Colonic mucosa (tissue), 4 donors: ENCODE data around the gene SERPINB4. TPM values are rescaled to one million over a fixed set of nuclear protein-coding genes. Genes with fewer than 3 reads are reported as not detected.
"Not testable (repeated sequence)": the region's sequence is repeated elsewhere in the genome, so short reads cannot be mapped to it uniquely, and the experiment has no call there.

Source experiments
- DNase-seq: peaks from one replicate; pipeline ENCODE4 v3.0.0-alpha.2; 2020
- H3K27ac ChIP-seq: fragments of 200-600 bp; one replicate; pipeline ENCODE4 v1.8.0; 2021
- H3K27me3 ChIP-seq: fragments of 200-600 bp; one replicate; pipeline ENCODE4 v1.8.0; 2021
- H3K36me3 ChIP-seq: fragments of 200-600 bp; one replicate; pipeline ENCODE4 v1.8.0; 2021
- H3K4me1 ChIP-seq: fragments of 200-600 bp; one replicate; pipeline ENCODE4 v1.8.0; 2021; ENCODE audit warnings: mild to moderate bottlenecking
- H3K4me3 ChIP-seq: fragments of 200-600 bp; one replicate; pipeline ENCODE4 v1.8.0; 2021
- H3K9ac ChIP-seq, 2 donors: one replicate each; pipeline ENCODE4 v1.7.0; 2013; ENCODE audit warnings: control low read depth in 2 of 2, low read depth in 2 of 2, low read length in 2 of 2
- H3K9me3 ChIP-seq: fragments of 200-600 bp; one replicate; pipeline ENCODE4 v1.8.0; 2021
- intact Hi-C: fragments of 100-400 bp; cut with DNase I; formaldehyde crosslinking; loops from one replicate; pipeline ENCODE4 v1.14.1; 2022
- total RNA-seq, 2 donors: library from RNA; stranded (reverse); fragmentation: NEBNext Ultra II Directional in 1 of 2; extraction: Animal tissue kit (Norgen Biotek cat#: 25700) in 1 of 2; gene quantifications; one replicate each; pipeline ENCODE4 v1.2.1, GENCODE V29; 2021
- TF ChIP-seq, protein P1 (sequence below): fragments of 200-600 bp; IDR thresholded peaks from one replicate; pipeline ENCODE4 v1.8.0; 2022; ENCODE audit warnings: antibody characterized with exemption, mild to moderate bottlenecking
- donor health status: healthy.
- donor health status: DM: no; HTN: no; CAD: no.
- donor health status: DM: no; HTN: no; CAD: no.

SERPINB4 gene
- not detected for total RNA-seq

DNA sequence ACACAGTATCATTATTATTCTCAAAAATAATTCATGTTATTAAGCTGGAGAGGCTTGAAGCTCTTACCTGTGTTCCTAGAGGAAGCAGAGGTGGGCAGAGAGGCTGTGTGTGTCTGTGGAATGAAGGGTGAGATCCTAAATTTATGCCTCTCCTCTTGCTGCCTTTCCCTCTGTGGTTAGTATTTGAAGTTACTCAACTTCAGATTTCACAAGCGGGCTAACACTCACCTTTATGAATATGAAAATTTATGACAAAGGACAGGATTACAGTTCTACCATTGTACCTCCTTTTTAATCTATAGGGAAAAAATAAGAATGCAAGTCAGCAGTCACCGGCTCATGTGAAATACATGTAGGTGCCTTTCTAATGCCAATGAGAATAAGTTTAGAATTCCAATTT is at the start of gene SERPINB4:
Gene SERPINB4, minus strand, starts transcription at position 115 of the 400 bp plus-strand sequence. CDS start 679 bp downstream, outside the sequence.
- intact Hi-C loops, H3K4me3 ChIP-seq, H3K27ac ChIP-seq, H3K4me1 ChIP-seq, H3K9me3 ChIP-seq, H3K27me3 ChIP-seq, H3K36me3 ChIP-seq, H3K9ac ChIP-seq, DNase-seq: not testable (repeated sequence)

DNA sequence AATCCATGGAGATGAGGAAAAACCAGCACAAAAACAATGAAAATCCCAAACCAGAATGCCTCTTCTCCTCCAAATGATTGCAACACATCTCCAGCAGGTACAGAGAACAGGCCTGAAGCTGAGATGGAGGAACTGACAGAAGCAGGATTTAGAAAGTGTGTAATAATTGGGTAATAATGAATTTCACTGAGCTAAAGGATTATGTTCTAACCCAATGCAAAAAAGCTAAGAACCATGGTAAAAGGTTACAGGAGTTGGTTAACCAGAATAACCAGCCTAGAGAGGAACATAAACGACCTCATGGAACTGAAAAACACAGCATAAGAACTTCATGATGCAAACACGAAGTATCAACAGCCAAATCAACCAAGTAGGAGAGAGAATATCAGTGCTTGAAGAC is 45.0 kb upstream of the SERPINB4 start:
- intact Hi-C loops, result no loop called here
- Histone ChIP-seq H3K27ac (no peak overlapping the region), H3K4me3 (no peak overlapping the region), H3K9me3 (no peaks in the 10 kb centered on the region), H3K4me1 (no peaks in the 10 kb centered on the region), H3K9ac (no peak overlapping the region), H3K36me3 (no peaks in the 10 kb centered on the region), H3K27me3 (no peaks in the 10 kb centered on the region)
- no peak for DNase-seq
- TF ChIP-seq, protein P1, sequence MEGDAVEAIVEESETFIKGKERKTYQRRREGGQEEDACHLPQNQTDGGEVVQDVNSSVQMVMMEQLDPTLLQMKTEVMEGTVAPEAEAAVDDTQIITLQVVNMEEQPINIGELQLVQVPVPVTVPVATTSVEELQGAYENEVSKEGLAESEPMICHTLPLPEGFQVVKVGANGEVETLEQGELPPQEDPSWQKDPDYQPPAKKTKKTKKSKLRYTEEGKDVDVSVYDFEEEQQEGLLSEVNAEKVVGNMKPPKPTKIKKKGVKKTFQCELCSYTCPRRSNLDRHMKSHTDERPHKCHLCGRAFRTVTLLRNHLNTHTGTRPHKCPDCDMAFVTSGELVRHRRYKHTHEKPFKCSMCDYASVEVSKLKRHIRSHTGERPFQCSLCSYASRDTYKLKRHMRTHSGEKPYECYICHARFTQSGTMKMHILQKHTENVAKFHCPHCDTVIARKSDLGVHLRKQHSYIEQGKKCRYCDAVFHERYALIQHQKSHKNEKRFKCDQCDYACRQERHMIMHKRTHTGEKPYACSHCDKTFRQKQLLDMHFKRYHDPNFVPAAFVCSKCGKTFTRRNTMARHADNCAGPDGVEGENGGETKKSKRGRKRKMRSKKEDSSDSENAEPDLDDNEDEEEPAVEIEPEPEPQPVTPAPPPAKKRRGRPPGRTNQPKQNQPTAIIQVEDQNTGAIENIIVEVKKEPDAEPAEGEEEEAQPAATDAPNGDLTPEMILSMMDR, result no peak

DNA sequence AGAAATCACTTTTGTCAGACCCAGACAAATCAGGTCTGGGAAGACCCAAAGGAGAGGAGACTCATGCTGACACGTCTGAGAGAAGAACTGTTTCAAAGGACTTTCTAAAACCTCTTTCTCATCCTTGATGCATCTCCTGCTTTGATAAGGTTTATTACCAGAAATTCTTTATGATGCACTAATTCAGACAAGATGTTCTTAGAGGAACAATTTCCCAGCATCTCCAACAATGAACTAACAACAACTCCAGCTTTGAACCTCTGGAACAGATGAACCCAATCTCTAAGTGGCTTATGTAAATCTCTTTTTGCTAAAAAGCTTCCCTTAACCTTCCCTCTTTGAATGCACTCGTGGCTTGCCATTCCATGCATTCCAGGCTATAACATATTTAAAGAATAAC is 42.8 kb upstream of the SERPINB4 start:
- Histone ChIP-seq H3K9me3 (no peaks in the 10 kb centered on the region), H3K27ac (no peak overlapping the region), H3K27me3 (no peaks in the 10 kb centered on the region), H3K4me1 (no peaks in the 10 kb centered on the region), H3K9ac (no peak overlapping the region), H3K36me3 (no peaks in the 10 kb centered on the region), H3K4me3 (no peak overlapping the region)
- TF ChIP-seq, protein P1, result no peak
- intact Hi-C loops, result no loop called here
- DNase-seq, result no peak

DNA sequence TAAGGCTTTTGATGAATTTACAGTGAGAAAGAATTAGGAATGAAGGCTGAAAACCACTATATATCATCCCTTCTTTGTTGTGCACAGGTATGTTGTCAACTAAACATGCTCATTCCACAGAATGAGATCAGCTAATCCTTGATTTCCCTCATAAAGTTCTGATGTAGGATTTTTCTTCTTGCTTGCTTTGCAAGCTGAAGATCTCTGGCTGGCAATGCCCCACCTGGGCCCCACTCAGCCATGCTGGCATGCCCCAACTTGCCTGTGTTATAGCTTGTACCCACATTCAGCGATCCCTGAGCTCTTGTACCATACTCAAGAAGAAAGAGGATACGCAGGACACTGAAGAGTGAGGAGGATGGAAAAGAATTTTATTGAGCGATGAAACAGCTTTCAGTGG is 40.7 kb upstream of the SERPINB4 start:
- Histone ChIP-seq H3K27ac (no peak overlapping the region), H3K27me3 (no peaks in the 10 kb centered on the region), H3K36me3 (no peaks in the 10 kb centered on the region), H3K4me1 (no peaks in the 10 kb centered on the region), H3K9ac (no peak overlapping the region), H3K4me3 (no peak overlapping the region), H3K9me3 (no peaks in the 10 kb centered on the region)
- DNase-seq, result no peak
- TF ChIP-seq, protein P1, result no peak
- intact Hi-C loops, result no loop called here

DNA sequence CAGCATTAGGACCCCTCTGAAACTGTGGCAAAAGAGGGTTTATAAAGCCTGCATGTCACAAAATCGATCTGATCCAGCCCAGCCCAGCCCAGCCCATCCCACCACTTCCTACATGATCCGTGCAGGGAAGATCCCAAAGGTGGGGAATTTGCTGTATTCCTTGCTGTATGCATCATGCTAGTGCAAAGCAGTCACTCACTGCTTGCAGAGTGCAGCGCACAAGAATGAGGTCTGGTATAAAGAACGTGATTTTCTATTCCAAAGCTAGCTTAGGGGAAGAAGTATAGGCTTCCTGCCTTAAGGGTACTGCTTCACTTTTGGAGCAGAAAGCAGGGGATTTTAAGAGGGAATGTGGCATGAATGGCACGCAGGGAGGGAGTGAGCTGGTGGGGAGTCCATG is 39.8 kb upstream of the SERPINB4 start:
- intact Hi-C loops, result no loop called here
- DNase-seq, result no peak
- Histone ChIP-seq H3K9ac (no peak overlapping the region), H3K9me3 (no peaks in the 10 kb centered on the region), H3K36me3 (no peaks in the 10 kb centered on the region), H3K4me3 (no peak overlapping the region), H3K27me3 (no peaks in the 10 kb centered on the region), H3K27ac (no peak overlapping the region), H3K4me1 (no peaks in the 10 kb centered on the region)
- TF ChIP-seq, protein P1, result no peak

DNA sequence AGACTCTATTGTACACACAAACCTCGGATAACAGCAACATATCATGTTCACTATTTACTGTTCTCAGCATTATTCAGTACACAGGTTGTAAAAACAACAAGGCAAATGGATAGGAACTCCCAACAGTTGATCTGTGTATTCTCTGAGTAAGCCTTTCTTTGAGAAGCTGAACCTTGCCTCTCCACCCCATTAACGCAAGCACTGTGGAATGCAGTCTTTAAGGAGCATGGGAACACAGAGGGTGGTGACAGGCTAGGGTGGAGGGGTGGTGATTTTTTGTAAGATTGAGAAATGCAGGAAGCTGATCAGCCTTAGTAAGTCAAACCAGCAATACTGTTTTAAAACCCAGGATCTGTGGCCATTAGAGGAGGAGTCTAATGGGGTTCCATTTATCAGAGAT is 39.1 kb upstream of the SERPINB4 start:
- H3K9ac ChIP-seq, result no peak overlapping the region
- TF ChIP-seq, protein P1, result no peak
- H3K4me1 ChIP-seq, result no peaks in the 10 kb centered on the region
- H3K27me3 ChIP-seq, result no peaks in the 10 kb centered on the region
- H3K27ac ChIP-seq, result no peak overlapping the region
- H3K36me3 ChIP-seq, result no peaks in the 10 kb centered on the region
- no peaks in the 10 kb centered on the region for H3K9me3 ChIP-seq
- DNase-seq, result no peak
- intact Hi-C loops, result no loop called here
- H3K4me3 ChIP-seq, result no peak overlapping the region
